ENCODE data around the gene ACBD5.
A peak's percentile ranks its signal among the peaks of the same experiment; 100 is the strongest.
"Not testable (repeated sequence)": the region's sequence is repeated elsewhere in the genome, so short reads cannot be mapped to it uniquely, and the experiment has no call there.

Gene ACBD5, protein sequence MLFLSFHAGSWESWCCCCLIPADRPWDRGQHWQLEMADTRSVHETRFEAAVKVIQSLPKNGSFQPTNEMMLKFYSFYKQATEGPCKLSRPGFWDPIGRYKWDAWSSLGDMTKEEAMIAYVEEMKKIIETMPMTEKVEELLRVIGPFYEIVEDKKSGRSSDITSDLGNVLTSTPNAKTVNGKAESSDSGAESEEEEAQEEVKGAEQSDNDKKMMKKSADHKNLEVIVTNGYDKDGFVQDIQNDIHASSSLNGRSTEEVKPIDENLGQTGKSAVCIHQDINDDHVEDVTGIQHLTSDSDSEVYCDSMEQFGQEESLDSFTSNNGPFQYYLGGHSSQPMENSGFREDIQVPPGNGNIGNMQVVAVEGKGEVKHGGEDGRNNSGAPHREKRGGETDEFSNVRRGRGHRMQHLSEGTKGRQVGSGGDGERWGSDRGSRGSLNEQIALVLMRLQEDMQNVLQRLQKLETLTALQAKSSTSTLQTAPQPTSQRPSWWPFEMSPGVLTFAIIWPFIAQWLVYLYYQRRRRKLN

DNA sequence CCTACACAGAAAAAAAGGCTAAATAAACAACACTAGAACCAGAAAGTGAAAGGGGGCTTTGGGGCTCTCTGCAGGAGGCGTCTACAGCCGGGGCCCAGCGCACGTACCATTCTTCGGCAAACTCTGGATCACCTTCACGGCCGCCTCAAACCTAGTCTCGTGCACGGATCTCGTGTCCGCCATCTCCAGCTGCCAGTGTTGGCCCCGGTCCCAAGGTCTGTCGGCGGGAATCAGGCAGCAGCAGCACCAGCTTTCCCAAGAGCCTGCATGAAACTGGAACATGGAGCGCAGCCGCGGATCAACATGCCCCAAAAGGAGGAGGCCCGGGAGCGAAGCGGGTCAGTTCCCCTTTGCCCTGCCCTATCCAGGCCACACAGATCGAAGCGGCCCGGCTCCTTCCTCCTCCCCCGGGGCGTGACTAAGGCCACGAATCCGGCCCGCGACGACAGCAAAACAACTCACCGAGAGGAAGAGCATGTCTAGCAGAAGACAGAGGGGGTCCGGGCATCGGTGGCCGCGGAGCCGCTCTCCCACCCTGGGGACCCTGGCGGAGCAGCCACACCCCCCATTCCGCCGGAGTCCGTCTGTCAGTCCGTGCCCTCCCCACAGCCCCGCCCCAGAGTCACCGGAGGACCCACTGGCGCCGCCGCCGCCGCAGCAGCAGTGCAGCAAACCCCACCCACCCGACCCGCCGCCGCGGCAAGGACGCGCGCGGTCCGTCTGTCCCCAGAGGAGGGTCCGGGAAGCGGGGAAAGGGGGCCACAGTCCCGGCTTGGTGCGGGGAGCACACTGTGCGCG is at the start of gene ACBD5:
Gene ACBD5 (minus strand): TSS at position 586 of the 798 bp plus-strand sequence. CDS start 109 bp downstream, at position 477.
- DNase-seq, result peak; percentile 74

DNA sequence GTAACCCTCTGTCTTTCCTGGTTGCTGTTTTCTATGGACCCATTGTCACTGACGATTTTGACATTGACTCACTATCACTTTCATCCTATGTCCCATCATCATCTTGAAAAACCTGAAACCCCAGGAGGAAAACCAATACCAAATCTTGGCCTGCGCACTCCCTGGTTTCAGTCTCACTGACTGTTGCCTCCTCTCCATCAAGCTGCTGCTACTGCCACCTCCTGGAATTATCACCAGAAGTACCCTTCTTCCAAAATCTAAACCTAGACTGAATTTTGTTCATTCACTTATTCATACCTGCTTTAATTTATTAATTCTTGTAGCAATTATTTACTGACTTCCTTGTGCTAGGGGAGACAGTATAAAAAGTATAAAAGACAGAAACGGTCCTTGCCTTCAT is 44.5 kb upstream of the ACBD5 start:
- no peak for DNase-seq

DNA sequence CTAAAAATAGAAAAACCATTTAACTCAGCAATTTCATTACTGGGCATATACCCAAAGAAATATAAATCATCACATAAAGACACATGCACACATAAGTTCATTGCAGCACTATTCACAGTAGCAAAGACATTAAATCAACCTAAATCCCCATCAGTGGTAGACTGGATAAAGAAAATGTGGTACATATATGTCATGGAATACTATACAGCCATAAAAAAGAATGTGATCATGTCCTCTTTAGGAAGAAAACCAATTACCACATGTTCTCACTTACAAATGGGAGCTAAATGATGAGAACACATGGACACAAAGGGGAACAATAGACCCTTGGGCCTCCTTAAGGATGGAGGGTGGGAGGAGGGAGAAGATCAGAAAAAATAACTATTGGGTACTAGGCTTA is 36.0 kb upstream of the ACBD5 start:
- DNase-seq, result no peak

DNA sequence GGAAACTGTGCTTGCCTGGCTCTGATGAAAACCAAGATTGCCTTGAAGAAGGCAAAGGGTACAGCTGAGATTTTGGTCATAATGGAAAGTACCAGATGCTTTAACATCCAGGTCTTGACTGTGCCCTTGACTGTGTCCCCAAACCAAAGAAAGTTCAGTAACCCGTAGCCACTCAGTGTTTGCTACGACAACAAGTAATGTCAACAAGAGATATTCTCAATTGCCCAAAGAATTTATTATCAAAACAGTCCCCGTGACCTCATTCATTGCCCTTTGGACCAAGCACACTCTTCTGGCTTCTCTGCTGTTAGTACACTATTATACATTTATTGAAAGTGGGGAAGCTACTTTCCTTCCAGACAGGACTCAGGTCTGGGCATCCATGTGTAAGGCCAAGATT is 25.4 kb upstream of the ACBD5 start:
- not testable (repeated sequence) for DNase-seq

DNA sequence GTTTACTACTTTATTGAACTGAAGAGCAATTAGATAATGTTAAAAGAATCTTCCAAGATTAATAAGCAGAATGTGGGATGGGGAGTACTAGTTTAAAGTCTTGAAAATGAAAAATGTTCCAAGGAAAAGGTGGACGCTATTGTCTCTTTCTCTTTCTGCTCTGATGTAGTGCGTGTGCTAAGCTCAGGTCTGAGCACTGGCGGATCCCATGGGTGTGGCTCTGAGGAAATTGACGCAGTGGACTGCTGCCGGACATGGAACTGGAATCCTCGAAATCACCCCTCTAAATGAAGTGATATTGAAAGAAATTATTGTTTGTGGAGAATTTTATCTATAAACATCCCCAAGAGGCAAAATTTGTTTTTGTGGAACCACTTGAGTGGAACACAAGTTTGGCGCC is 22.2 kb upstream of the ACBD5 start:
- DNase-seq, result not testable (repeated sequence)

DNA sequence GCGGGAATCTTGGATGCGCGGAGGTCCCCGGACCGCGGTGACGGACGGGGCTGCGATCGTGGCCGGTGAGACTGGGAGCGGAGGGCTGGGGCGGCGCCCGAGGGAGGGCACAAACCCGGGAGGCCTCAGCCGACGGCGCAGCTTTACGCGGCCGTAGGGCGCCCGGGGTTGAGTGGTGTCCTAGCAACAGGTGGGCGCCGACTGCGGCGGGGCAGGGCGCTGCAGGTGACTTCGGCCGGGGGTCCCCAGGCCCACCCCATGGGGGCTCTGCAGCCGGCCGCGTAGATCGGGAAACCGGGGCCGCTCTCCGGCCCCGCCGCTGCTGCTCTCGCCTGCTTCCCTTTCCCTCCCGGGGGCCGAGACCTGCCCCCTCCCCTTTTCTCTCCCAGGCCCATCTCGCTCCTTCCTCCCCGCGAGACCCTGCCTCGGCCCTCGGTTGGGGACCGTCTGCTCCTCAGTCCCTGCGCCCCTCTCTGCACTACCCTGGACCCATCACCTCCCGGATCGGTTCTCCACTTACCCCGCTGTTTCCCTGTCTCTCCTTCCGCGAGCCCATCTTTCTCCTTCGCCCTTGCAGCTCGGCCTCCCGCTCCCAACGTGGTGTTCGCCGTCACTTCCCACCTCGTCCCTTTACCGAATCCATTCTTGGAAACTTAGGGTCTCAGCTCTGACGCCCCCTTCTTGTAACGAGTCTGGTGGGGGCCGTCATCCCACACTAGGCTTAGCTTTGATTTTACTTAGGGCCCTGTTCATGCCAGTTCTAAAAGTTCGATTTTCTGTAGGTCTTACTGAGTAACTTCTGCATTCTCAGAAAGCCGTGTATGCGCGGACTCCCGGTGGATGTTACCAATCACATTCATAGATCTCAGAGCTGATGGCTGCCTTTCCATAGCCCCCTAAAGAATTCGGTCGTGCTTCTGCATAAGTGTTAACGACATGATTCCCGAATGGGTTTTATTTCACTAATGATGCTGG is 18.5 kb upstream of the ACBD5 start:
- DNase-seq, result no peak

DNA sequence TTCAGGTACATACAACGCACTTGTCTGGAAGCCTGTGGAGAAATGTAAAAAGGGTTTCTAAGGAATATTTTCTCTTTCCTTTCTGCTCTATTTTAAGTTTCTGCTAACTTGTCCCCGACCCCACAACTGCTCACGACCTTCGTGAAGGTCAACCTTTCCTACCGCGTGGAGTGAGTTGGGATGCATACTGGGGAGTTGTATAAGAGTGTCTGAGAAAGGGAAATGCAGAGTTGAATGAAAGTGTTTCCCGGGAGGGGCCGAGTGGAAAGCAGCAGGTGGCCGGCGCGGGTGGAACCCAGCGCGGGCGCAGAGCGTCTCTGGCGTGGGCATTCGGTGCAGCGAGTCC is 17.9 kb upstream of the ACBD5 start:
- DNase-seq, result no peak

DNA sequence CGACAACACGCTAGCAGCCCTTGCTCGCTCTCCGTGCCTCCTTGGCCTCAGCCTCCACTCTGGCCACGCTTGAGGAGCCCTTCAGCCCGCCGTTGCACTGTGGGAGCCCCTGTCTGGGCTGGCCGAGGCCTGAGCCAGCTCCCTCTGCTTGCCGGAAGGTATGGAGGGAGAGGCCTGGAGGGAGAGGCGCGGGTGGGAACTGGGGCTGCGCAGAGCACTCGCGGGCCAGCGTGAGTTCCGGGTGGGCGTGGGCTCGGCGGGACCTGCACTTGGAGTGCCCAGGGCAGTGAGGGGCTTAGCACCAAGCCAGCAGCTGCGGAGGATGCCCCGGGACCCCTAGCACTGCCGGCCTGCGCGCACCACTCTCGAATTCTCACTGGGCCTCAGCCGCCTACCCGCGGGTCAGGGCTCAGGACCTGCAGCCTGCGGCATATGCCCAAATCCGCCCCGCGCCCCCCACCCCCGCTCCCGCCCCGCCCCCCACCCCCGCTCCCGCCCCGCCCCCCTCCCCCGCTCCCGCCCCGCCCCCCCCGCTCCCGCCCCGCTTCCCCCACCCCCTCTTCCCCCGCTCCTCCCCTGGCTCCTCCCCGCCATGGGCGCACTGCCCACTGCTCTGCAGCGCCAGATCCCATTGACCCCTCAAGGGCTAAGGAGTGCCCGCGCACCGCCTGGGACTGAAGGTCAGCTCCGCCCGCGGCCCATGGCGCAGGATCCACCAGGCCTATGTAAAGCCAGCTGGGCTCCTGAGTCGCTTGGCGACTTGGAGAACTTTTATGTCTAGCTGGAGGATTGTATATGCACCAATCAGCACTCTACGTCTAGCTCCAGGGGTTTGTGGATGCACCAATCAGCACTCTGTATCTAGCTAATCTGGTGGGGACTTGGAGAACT is 15.9 kb upstream of the ACBD5 start:
- no peak for DNase-seq

DNA sequence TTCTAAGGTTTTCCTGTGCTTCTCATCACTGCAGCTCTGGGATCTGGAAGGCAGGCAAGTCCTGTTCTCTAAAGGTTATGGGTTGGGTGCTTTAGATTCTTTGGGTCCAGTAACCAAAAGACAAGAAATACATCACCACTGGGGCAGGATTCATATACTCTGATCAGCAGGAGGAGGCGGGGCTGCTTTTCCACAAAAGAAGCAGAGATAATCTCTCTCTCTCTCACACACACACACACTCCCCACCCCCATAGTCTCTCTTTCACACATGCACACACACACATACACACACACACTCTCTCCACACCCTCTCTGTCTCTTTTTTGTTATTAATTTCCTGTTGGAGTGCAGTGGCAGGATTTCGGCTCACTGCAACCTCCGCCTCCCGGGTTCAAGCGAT is 13.0 kb upstream of the ACBD5 start:
- no peak for DNase-seq

DNA sequence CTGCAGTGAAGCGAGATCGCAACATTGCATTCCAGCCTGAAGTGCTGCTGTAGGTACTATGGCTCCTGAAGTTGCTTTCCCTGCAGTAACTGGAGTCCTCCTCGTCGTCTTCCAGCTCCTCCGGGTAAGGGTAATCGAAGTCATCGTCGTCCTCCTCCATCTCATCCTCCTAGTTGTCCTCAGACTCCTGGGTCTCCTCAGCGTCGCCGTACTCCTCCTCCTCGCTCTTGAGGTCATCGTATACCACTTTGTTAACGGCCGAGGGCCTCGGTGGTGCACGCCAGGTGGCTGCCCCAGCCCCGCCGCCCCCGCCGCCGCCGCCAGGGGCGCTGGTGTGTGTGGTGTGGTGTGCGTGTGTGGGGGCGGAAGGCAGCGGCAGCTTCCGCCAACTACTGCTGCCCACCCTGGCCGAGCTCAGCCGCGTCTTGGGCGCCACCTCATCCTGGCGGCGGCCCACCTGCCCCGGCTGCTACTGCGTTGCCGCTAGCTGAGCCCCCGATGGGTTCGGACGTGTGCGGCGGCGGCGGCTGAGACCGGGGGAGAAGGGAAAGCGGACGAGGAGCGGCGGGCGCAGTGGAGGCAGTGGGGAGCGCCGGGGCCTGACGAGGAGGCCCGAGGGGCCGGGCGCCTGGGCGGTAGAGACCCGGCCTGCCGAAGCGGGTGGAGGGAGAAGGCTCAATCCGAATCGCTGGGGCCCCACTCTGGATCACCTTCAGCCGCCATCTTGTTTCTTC is 11.8 kb upstream of the ACBD5 start:
- DNase-seq, result peak; percentile 84

DNA sequence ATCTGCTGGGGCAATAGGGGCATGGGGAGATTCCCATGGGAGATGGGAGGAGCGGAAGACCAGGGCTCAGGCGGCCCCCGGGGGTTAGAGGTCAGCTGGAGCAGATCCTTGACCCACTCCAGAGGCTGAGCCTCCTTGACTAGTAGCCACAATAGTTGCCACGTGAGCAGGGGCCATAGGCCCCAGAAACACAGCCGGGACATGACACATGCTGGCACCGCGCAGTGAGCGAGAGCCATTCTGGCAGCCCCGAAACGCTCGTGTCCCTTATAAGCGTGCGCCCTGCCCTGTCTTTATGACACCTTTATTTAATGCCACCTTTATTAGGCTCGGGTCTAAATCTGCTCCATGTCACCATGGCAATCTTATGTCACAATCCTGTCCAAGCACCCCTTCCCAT is 11.0 kb upstream of the ACBD5 start:
- no peak for DNase-seq

DNA sequence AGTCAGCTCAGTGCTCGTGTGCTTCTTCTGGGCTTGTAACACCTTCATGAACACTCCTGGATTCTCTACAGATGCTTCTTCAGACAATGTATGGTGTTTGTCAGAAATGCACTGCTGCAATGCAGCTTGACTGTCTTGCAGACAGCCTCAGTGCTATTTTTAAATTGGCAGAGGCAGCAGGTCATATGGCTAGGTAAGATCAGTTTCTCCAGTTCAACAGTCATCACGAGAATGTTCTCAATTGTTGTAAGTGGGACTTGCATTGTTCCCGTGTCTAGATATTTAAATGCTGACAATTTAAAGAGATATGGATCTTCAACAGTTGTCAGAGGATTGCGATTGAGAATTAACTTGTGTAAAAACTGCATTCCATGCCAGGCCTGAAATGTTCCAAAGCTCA is 7.6 kb upstream of the ACBD5 start:
- DNase-seq, result no peak

DNA sequence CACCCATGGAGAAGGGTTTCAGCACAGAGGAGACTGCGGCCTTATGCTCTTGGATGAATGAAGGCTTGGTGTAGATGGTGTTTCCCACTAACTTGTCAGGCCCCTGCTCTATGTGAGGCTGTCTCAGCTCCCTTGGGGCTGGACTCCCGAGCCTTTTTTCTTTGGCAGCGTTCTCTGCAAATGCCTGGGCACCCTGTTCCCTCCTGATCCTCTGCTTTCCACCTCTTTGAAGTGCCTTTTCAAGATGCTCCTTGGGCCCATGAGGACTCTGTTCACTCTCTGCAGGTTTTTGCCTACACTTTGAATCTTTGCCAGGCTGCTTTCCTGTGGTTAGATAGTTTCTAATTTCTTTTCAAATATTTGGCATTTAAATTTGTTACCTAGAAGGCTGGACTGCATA is 6.8 kb upstream of the ACBD5 start:
- no peak for DNase-seq

DNA sequence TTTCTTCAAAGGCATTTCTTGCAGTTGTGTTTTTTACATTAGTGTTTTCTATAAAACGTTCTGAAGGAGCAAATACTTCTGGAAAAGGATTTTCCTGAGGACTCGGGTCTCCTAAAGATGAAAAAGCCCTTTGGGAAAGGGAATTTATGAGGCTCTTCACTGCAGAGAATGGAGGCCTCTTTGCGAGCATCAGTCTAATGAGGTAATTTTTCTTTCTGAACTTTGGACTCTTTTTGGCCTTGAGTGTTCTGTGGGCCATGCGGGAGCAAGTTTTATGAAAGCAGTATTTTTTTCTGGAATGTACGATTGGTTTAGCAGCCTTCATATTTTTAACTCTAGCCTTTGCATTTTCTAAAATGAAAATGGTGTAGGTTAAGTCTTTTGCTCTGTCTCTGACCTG is 6.4 kb upstream of the ACBD5 start:
- DNase-seq, result no peak

DNA sequence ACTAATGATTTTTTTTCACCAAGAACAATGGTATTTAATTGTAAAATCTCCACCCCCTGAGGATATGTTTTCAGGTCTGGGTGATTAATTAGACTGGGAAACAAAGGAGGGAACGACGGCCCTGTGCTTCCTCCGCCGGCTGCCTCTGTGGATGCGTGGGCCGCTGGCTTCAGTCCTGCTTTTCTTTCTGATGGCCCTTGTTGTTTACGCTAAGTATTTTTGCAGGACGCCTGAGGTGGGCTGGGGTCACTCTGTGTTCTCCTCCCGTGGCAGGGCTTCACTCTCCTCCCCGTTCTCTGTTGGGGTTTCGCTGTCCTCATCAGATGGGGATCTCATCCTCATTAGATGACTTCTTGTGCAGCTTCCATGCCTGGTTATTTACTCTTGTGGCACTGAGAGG is 5.2 kb upstream of the ACBD5 start:
- no peak for DNase-seq

DNA sequence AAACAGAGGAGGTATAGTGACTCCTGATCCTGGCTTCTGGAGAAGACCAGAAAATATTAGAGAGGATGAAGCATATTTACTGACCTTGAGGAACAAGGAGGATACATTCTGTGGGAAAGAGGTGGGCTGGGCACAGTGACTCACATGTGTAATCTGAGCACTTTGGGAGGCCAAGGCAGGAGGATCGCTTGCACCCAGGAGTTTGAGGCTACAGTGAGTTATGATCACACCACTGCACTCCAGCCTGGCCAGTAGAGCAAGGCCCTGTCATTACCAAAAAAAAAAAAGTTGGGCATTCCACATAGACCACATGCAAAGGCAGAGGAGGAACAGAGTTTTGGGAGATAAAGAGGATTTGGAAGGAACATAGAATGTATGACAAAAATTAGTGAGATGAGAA is 4.4 kb upstream of the ACBD5 start:
- no peak for DNase-seq

DNA sequence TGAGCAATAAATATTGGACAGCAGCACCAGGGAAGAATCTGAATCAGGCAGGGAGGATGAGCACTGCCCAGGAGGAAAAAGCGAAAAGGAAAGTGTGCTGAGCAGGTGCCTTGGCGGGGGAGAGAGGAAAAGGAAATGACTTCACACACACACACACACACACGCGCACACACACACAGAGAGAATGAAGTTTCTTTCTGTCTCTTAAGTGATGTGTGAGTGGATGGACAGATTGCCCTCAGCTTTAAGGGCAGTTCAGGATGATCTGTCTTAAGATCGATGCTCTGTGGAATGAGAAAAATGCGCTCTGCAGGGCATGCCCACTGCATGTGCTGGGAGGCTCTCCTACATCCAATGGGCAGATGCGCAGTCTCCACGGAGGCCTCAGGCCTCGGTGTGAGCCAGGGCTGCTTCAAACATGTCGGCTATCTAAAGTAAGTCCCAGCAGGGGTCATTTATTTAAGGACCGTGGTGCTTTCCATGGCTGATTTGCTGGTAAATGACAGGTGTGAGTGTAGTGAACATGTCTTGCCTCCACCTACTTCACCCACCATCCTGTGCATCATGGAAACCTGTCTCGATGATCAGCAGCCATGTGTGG is 2.5 kb upstream of the ACBD5 start:
- peak; percentile 66 for DNase-seq

DNA sequence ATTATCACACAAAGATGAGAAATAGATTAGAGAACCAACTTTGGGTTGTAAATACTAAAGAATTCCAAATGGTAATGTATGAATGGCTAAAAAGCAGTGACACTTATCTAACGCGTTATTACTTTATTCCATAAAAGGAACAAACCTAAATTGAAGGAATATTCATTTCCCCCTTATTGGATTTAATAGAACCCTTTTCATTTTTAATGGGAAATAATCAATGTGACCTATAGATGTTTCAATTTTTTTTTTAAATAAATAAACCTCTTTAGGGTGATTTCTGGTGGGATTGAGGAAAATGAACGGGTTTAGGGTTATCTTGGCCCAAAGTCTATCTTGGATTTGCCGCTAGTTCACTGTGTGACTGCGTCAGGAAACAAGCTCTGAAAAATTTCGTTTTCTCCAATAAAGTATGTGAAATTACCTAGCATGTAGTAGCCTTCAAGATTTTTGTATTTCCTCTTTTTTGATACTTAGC is 1.9 kb upstream of the ACBD5 start:
- DNase-seq, result no peak

DNA sequence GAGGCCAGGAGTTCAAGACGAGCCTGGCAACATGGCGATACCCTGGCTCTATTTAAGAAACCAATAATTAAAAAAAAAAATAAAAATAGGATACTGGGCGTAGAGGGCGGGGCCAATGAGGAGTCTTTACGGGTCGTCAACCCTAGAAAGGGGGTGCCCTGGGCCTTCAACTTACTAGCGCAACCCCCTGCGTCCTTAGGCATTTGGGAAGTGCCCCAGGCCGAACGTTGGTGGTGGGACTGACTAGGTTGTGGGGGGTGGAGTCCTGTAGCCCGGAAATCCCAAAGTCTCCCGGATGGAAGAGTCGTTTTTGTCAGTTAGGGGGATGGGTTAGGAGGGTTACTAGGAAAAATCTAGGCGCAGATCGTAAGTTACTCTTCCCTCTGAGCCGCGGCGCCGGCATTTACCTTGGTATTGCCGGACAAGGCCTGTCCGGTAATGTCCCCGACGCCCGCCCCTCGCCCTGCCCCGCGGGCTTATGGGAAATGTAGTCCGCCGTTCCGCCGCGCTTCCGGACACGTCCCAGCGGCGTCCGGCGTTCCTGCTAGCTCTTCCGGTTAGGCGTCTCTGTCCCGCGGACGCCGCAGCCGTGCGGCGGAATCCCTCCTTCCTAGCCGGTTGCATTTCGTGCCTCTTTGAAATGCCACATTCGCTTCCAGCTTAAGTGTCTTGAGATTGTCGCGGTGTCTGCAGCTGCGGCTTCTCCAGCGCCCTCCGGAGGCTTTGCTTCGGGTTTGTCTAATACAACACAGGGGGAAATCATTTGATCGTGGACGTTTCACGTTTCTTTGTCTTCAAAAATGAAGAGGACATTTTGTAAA is 1.3 kb upstream of the ACBD5 start:
- DNase-seq, result peak; percentile 84
